Superior temporal gyrus (tissue), 1 donor: ENCODE data around the gene TRIM25.

ENCODE experiments used
- DNase-seq: peaks from one replicate; pipeline ENCODE4 v3.0.0-alpha.2; 2016; ENCODE audit errors: extremely low spot score

TRIM25 gene

DNA sequence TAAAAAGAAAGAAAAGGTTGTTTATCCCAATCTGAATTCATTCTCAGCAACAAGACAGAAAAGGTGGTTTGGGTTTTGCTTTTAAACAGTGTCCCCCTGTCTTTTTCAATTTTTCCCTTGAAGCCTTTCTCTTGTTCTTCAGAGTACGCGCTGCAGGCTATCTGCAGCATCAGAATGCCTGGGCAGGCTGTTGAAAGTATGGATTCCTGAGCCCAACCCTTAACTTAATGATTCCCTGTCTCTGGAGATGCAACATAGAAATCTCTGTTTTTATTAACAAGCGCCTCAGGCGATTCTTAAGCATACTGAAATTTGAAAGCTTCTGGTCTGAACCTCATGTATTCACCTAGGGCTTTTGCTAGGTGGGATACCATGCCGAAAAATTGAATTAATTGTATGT lies 47.8 kb downstream of the TRIM25 start:
- no peak for DNase-seq

GRCh38 chr17:56863974-56864373 lies 49.9 kb downstream of the TRIM25 start:
- DNase-seq: no peak

DNA sequence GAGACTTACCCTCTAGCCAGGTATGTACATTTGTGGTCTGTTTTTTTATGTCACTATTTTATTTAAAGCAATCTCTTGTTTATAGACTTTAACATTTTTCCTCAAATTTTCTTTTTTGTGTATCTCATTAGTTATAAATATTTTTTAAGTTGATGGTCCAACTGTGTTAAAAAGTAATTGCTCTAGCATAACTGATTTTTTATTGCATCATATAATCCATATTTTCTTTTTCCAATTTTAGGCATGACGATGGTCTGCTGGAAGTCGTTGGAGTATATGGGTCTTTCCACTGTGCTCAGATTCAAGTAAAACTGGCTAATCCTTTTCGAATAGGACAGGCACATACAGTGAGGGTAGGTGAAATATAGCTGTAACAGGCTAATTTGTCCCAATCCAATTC lies 52.0 kb downstream of the TRIM25 start:
- DNase-seq: no peak

GRCh38 chr17:56851008-56851407 lies 62.8 kb downstream of the TRIM25 start:
- no peak for DNase-seq

GRCh38 chr17:56850591-56850990 lies 63.3 kb downstream of the TRIM25 start:
- DNase-seq: no peak

DNA sequence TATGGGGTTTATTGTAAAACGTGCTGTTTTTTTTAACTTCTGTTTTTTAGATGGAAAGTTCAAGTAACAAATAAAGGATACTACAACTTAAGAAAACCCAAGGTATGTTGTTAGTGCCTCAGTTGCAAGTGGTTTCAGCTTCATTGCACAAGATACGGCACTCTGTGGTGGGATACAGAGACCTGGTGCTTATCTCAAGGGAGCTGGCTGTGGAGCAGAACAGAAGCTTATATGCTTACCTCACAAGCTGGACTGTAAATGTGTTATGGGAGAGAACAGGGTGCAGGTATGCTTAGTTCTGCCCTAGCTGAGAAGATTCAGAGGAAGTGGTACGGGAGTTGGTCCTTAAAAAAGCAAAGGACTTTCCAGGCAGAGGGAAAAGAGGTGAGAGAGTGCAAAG lies 64.7 kb downstream of the TRIM25 start:
- no peak for DNase-seq

DNA sequence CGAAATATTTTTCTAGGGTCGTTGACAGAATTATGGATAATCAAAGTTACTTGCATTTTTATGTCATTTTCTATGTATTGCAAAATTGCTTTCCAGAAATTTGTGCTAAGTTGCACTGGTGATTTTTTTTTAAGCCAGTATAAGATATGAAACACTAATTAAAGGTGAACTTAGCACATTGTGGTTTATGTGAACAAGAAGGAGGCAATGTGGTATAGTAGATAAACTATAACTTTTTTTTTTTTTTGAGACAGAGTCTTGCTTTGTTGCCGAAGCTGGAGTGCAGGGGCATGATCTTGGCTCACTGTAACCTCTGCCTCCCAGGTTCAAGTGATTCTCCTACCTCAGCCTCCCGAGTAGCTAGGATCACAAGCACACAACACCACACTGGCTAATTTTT lies 66.7 kb downstream of the TRIM25 start:
- DNase-seq: no peak

DNA sequence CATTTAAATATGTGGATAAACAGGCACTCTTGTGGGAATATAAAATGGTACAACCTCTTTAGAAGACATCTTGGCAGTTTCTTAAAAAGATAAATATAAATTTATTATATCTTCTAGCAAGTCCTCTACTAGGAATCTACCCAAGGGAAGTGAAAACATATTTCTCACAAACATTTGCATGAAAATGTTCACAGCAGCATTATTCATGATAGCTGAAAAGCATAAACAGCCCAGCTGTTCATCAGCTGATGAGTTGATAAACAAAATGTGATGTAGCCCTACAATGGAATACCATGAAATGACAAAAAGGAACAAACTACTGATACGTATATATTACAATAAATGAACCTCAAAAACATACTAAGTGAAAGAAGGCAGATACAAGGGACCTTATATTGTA lies 67.9 kb downstream of the TRIM25 start:
- no peak for DNase-seq

DNA sequence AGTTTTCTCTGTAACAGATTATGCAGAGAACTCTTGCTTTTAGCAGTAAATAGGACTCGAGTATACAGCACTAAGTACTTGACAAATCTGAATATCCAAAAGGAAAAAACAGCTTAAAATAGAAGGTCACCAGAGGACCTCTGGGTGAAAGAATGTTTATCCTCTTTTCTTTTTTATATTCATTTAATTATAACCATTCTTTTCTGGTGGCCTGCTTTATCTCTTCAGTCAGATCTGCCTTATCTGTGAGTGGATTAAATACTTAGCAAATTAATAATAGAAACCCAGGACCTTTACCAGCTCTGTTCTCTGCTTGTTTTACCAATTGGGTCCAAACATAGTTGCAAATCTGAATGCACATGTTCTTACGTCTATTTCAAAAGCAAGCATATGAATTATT lies 71.3 kb downstream of the TRIM25 start:
- DNase-seq: no peak

- DNase-seq: no peak
Measured at GRCh38 chr17:56838687-56839086, 75.2 kb downstream of the TRIM25 start.
